Right atrium auricular region (tissue), 2 donors: ENCODE results near the gene ARMC7. TPM values are rescaled to one million over a fixed set of nuclear protein-coding genes. Genes with fewer than 3 reads are reported as not detected.

Experiments
- DNase-seq: peaks from one replicate; pipeline ENCODE4 v3.0.0-alpha.2; 2019; ENCODE audit warnings: low spot score
- H3K27ac ChIP-seq, 2 donors: fragments of 200-600 bp; sonication (generic); 1 replicate in 1 of 2; 2 replicates in 1 of 2; pipeline ENCODE4 v1.5.1; 2016 to 2019
- H3K27me3 ChIP-seq, 2 donors: fragments of 200-600 bp; sonication (generic); one replicate each; pipeline versions ENCODE4 v1.5.1 to v1.6.0; 2017 to 2019
- H3K36me3 ChIP-seq: fragments of 200-600 bp; sonication (generic); one replicate; pipeline ENCODE4 v1.5.1; 2016
- H3K4me1 ChIP-seq, 2 donors: fragments of 200-600 bp; sonication (generic); one replicate each; pipeline versions ENCODE4 v1.5.1 to v1.6.0; 2017 to 2019
- H3K4me3 ChIP-seq, 2 donors: fragments of 200-600 bp; sonication (generic); 1 replicate in 1 of 2; 2 replicates in 1 of 2; pipeline ENCODE4 v1.5.1; 2017 to 2019; ENCODE audit warnings: mild to moderate bottlenecking in 1 of 2, moderate library complexity in 1 of 2
- H3K9me3 ChIP-seq, 2 donors: fragments of 200-600 bp; sonication (generic); one replicate each; pipeline ENCODE4 v1.5.1; 2019
- total RNA-seq, 2 donors: library from RNA; depleted of rRNA; stranded (reverse); fragments of >200 nt; gene quantifications; one replicate each; pipeline ENCODE4 v1.1.0, GENCODE V29; 2016
- TF ChIP-seq, protein P1 (sequence below), 2 donors: fragments of 200-600 bp; sonication (generic); IDR thresholded peaks; one replicate each; pipeline ENCODE4 v1.5.1; 2019; ENCODE audit warnings: antibody characterized with exemption in 2 of 2

Gene ARMC7
- total RNA-seq, 2 donors from 2014 or later: 4.9 to 9.5 TPM

DNA sequence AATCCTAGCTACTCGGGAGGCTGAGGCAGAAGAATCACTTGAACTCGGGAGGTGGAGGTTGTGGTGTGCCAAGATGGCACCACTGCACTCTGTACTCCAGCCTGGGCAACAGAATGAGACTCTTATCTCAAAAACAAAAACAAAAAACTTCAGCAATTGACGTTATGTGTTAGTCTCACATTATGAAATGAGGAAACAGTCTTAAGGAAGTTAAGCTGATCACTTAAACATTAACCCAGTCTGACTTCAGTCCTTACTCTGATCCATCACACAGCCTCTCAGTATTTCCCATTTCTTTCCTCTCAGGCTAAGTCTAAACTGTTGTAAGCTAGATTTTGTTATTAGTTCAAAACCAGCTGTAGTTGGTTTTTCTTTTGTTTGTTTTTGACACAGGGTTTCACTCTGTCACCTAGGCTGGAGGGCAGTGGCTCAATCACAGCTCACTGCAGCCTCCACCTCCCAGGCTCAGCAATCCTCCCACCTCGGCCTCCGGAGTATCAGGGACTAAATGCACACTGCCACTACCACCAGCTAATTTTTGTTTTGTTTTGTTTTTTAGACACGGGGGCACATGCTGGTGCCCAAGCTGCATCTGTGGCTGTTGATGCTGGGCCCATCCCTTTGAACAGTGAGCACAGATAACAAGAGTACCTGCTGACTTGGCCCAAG lies 38.2 kb downstream of the ARMC7 start:
- Histone ChIP-seq H3K4me3 (no peak overlapping the region), H3K27ac (no peak overlapping the region), H3K36me3 (peaks cover 15% of the 10 kb centered on the region), H3K9me3 (no peaks in the 10 kb centered on the region), H3K27me3 (no peaks in the 10 kb centered on the region), H3K4me1 (peaks cover 0 to 5% of the 10 kb centered on the region in 2 donors)
- TF ChIP-seq, protein P1, sequence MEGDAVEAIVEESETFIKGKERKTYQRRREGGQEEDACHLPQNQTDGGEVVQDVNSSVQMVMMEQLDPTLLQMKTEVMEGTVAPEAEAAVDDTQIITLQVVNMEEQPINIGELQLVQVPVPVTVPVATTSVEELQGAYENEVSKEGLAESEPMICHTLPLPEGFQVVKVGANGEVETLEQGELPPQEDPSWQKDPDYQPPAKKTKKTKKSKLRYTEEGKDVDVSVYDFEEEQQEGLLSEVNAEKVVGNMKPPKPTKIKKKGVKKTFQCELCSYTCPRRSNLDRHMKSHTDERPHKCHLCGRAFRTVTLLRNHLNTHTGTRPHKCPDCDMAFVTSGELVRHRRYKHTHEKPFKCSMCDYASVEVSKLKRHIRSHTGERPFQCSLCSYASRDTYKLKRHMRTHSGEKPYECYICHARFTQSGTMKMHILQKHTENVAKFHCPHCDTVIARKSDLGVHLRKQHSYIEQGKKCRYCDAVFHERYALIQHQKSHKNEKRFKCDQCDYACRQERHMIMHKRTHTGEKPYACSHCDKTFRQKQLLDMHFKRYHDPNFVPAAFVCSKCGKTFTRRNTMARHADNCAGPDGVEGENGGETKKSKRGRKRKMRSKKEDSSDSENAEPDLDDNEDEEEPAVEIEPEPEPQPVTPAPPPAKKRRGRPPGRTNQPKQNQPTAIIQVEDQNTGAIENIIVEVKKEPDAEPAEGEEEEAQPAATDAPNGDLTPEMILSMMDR (IDR thresholded peaks at IDR 0.05): no peak
- no peak for DNase-seq

DNA sequence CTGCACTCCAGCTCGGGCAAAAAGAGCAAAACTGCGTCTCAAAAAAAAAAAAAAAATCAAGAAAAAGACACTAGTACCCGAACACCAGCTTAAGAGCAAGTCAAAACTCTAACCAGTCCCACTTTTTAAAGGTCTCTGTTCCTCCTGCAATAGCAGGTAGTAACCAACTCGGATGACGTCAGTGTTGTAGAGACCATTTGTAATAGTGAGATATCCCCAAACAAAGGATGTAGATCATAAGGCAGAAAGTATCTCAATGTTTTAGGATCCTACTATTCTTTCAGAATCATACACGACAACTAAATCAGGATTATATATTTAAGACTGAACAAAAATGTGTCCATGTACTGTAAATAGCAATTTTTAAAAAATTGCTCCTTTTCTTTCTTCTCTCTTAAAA lies 42.2 kb downstream of the ARMC7 start:
- TF ChIP-seq, protein P1 (IDR thresholded peaks at IDR 0.05): no peak
- no peak overlapping the region for H3K27ac ChIP-seq
- peaks cover 7% of the 10 kb centered on the region for H3K36me3 ChIP-seq
- H3K9me3 ChIP-seq: no peaks in the 10 kb centered on the region
- H3K4me1 ChIP-seq: peaks cover 0 to 19% of the 10 kb centered on the region in 2 donors
- DNase-seq: no peak
- no peaks in the 10 kb centered on the region for H3K27me3 ChIP-seq
- no peak overlapping the region for H3K4me3 ChIP-seq

DNA sequence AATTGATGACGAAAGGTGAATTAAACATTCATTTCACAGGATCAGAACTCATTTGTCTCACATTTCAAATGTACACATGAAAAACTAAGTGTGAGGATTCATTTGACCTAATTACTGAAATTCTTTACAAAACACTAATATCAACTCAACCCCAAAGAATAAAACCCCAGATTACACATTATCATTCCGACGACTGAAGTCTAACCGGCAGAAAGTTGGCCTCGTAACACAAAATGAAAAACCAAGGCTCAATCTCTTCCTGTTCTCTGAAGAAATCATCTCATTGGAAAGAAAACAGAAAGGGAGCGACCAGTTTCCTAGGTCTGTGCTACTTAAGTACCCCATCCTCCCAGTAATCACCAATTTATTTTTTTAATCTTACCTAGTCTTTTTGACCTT lies 42.8 kb downstream of the ARMC7 start:
- no peak overlapping the region for H3K27ac ChIP-seq
- DNase-seq: no peak
- no peaks in the 10 kb centered on the region for H3K9me3 ChIP-seq
- TF ChIP-seq, protein P1 (IDR thresholded peaks at IDR 0.05): no peak
- H3K4me1 ChIP-seq: peaks cover 0 to 19% of the 10 kb centered on the region in 2 donors
- H3K36me3 ChIP-seq: peaks cover 1% of the 10 kb centered on the region
- H3K4me3 ChIP-seq: no peak overlapping the region
- no peaks in the 10 kb centered on the region for H3K27me3 ChIP-seq

DNA sequence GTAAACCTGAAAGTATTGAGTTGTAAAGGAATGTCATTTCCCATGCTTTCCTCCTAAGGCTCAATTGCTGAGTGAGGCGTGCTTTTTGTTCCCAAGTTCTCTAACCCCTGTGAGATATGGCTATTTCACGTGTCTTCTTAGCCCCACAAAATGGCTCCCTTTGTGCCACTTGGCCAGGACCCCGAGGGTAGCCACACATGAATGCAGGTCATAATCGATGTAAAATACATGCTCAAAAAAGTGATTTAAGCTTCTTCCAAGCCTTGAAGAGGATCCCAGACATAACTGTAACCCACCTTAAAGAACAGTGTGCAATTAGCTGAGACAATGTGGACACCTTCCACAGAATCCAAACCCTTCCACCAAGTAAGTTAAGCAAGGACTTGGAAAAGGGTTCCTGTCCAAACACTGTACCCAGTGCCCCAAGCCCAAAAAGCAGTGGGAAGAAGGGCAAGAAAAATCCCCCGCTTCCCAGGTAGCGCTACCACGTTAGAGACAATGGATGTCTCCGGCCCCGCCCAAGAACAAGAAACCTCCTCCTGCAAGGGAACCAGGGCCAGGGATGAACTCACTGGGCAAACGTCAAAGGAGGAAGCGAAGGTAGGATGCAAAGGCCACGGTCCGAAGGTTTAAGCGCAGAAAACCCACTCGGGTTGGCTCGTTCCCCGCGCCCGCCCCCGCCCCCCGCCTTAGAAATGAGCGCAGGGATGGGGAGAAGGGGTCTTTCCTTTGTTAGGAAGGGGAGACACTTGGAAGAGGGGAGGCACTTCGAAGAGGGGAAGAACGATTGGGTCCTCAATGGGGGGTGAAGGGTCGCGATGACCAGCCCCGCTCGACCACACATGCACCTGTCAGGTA lies 43.4 kb downstream of the ARMC7 start:
- no peaks in the 10 kb centered on the region for H3K27me3 ChIP-seq
- peaks cover 0 to 19% of the 10 kb centered on the region in 2 donors for H3K4me1 ChIP-seq
- H3K9me3 ChIP-seq: no peaks in the 10 kb centered on the region
- H3K4me3 ChIP-seq: peak overlapping the region; percentile 74 to 80
- TF ChIP-seq, protein P1 (IDR thresholded peaks at IDR 0.05): no peak
- no peaks in the 10 kb centered on the region for H3K36me3 ChIP-seq
- no peak overlapping the region for H3K27ac ChIP-seq
- DNase-seq: no peak

DNA sequence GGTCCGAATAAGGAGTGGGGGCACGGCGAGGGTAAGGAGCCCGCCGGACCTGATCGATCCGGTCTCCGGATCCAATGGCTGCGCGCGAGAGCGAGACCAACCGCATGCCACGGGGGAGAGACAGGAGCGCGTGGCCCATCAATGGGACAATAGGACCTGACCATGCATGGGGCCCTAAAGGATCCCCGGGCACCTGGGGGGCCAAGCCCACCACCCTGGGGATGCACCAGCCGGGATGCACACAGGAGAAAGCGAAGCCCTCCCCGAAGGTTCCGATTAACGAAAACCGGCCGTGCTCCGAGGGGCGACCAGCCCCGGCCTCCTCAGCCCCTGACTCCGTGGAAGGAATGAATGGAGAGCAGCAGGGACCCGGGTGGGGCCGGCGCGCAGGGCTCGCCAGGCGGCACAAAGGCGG lies 44.0 kb downstream of the ARMC7 start:
- Histone ChIP-seq H3K27me3 (no peaks in the 10 kb centered on the region), H3K36me3 (no peaks in the 10 kb centered on the region), H3K4me3 (peak overlapping the region; percentile 74 to 80), H3K9me3 (no peaks in the 10 kb centered on the region), H3K4me1 (peaks cover 0 to 19% of the 10 kb centered on the region in 2 donors), H3K27ac (peak overlapping the region; percentile 22 to 44)
- TF ChIP-seq, protein P1 (IDR thresholded peaks at IDR 0.05): no peak
- DNase-seq: no peak
